ENCODE measurements around the gene STAP2. TPM values are rescaled to one million over a fixed set of nuclear protein-coding genes. Genes with fewer than 3 reads are reported as not detected.
"Not testable (repeated sequence)": the region's sequence is repeated elsewhere in the genome, so short reads cannot be mapped to it uniquely, and the experiment has no call there.

Gene STAP2
- total RNA-seq, 2 experiments from 2014 or later, result 8.1 to 10.7 TPM

GRCh38 chr19:4360641-4361151 is 22.1 kb upstream of the STAP2 start:
- H3K27ac Mint-ChIP-seq, result no peak overlapping the region
- DNase-seq, result no peak
- peaks cover 5% of the 10 kb centered on the region for H3K36me3 Mint-ChIP-seq (ENCODE audit: low read depth)

GRCh38 chr19:4360081-4360569 is 21.5 kb upstream of the STAP2 start:
- Mint-ChIP-seq H3K36me3 (ENCODE audit: low read depth) (peaks cover 5% of the 10 kb centered on the region), H3K4me1 (ENCODE audit: low read depth) (no peaks in the 10 kb centered on the region), H3K9me3 (no peaks in the 10 kb centered on the region), H3K27ac (no peak overlapping the region), H3K4me3 (no peak overlapping the region), H3K27me3 (ENCODE audit: low read depth) (no peaks in the 10 kb centered on the region)
- intact Hi-C loops (cut with micrococcal nuclease), result no loop called here
- CTCF ChIA-PET, result interaction anchor here (0.6 kb wide), 1 partner anchor 12 kb away, joined by 3 read pairs; no protein-coding TSS in a partner anchor
- DNase-seq, result no peak

More at GRCh38 chr19:4360641-4361151, 22.1 kb upstream of the STAP2 start:
- H3K4me3 Mint-ChIP-seq, result no peak overlapping the region
- CTCF ChIA-PET, result interaction anchor here (1.4 kb wide), 1 partner anchor 8 kb away, joined by 4 read pairs; no protein-coding TSS in a partner anchor
- no peaks in the 10 kb centered on the region for H3K4me1 Mint-ChIP-seq (ENCODE audit: low read depth)
- H3K27me3 Mint-ChIP-seq (ENCODE audit: low read depth), result no peaks in the 10 kb centered on the region
- no peaks in the 10 kb centered on the region for H3K9me3 Mint-ChIP-seq
- intact Hi-C loops (cut with micrococcal nuclease), result no loop called here

- no peak overlapping the region for H3K4me3 Mint-ChIP-seq
- DNase-seq, result no peak
- peaks cover 5% of the 10 kb centered on the region for H3K36me3 Mint-ChIP-seq (ENCODE audit: low read depth)
- no peak overlapping the region for H3K27ac Mint-ChIP-seq
- H3K27me3 Mint-ChIP-seq (ENCODE audit: low read depth), result no peaks in the 10 kb centered on the region
- no peaks in the 10 kb centered on the region for H3K9me3 Mint-ChIP-seq
- intact Hi-C loops (cut with micrococcal nuclease), result no loop called here
- no peaks in the 10 kb centered on the region for H3K4me1 Mint-ChIP-seq (ENCODE audit: low read depth)
- CTCF ChIA-PET, result interaction anchor here (0.6 kb wide), 1 partner anchor 11 kb away, joined by 3 read pairs; no protein-coding TSS in a partner anchor
Measured at GRCh38 chr19:4359627-4360000, 21.0 kb upstream of the STAP2 start.

- Mint-ChIP-seq H3K4me1 (ENCODE audit: low read depth) (no peaks in the 10 kb centered on the region), H3K9me3 (no peaks in the 10 kb centered on the region), H3K36me3 (ENCODE audit: low read depth) (peaks cover 5% of the 10 kb centered on the region), H3K4me3 (no peak overlapping the region), H3K27ac (no peak overlapping the region), H3K27me3 (ENCODE audit: low read depth) (no peaks in the 10 kb centered on the region)
- DNase-seq, result no peak
- CTCF ChIA-PET, result no interaction called here
- intact Hi-C loops (cut with micrococcal nuclease), result no loop called here
Measured at GRCh38 chr19:4358709-4359626, 20.3 kb upstream of the STAP2 start.

- Mint-ChIP-seq H3K9me3 (no peaks in the 10 kb centered on the region), H3K27me3 (ENCODE audit: low read depth) (no peaks in the 10 kb centered on the region), H3K27ac (no peak overlapping the region), H3K4me1 (ENCODE audit: low read depth) (no peaks in the 10 kb centered on the region), H3K4me3 (no peak overlapping the region), H3K36me3 (ENCODE audit: low read depth) (peaks cover 3% of the 10 kb centered on the region)
- intact Hi-C loops (cut with micrococcal nuclease), result no loop called here
- DNase-seq, result no peak
- CTCF ChIA-PET, result interaction anchor here (0.6 kb wide), 1 partner anchor 1123 kb away, joined by 4 read pairs; no protein-coding TSS in a partner anchor
Measured at GRCh38 chr19:4357921-4358326, 19.3 kb upstream of the STAP2 start.

GRCh38 chr19:4357095-4357797 is 18.6 kb upstream of the STAP2 start:
- CTCF ChIA-PET, result interaction anchor here (0.6 kb wide), 1 partner anchor 1122 kb away, joined by 4 read pairs; no protein-coding TSS in a partner anchor
- DNase-seq, result no peak
- Mint-ChIP-seq H3K9me3 (no peaks in the 10 kb centered on the region), H3K4me3 (no peak overlapping the region), H3K36me3 (ENCODE audit: low read depth) (peaks cover 3% of the 10 kb centered on the region), H3K27me3 (ENCODE audit: low read depth) (no peaks in the 10 kb centered on the region), H3K4me1 (ENCODE audit: low read depth) (no peaks in the 10 kb centered on the region), H3K27ac (no peak overlapping the region)
- intact Hi-C loops (cut with micrococcal nuclease), result no loop called here

GRCh38 chr19:4354897-4355296 is 16.3 kb upstream of the STAP2 start:
- DNase-seq, result no peak
- H3K4me3 Mint-ChIP-seq, result no peak overlapping the region
- H3K36me3 Mint-ChIP-seq (ENCODE audit: low read depth), result peaks cover 3% of the 10 kb centered on the region
- H3K4me1 Mint-ChIP-seq (ENCODE audit: low read depth), result peaks cover 2% of the 10 kb centered on the region
- no peaks in the 10 kb centered on the region for H3K9me3 Mint-ChIP-seq
- CTCF ChIA-PET, result interaction anchor here (4.6 kb wide), 1 partner anchor 88 kb away, joined by 53 read pairs; no protein-coding TSS in a partner anchor
- intact Hi-C loops (cut with micrococcal nuclease), result no loop called here
- H3K27me3 Mint-ChIP-seq (ENCODE audit: low read depth), result no peaks in the 10 kb centered on the region
- H3K27ac Mint-ChIP-seq, result no peak overlapping the region

GRCh38 chr19:4354282-4354681 is 15.7 kb upstream of the STAP2 start:
- H3K27me3 Mint-ChIP-seq (ENCODE audit: low read depth), result no peaks in the 10 kb centered on the region

GRCh38 chr19:4352701-4353121 is 14.1 kb upstream of the STAP2 start:
- Mint-ChIP-seq H3K27ac (no peak overlapping the region), H3K36me3 (ENCODE audit: low read depth) (peaks cover 1% of the 10 kb centered on the region), H3K4me1 (ENCODE audit: low read depth) (peaks cover 2% of the 10 kb centered on the region), H3K27me3 (ENCODE audit: low read depth) (no peaks in the 10 kb centered on the region), H3K9me3 (no peaks in the 10 kb centered on the region), H3K4me3 (no peak overlapping the region)
- CTCF ChIA-PET, result interaction anchor here (0.6 to 4.6 kb wide), 22 partner anchors 9 to 280 kb away, joined by 3 to 53 read pairs (median 5); partner anchors contain the start of genes CHAF1A, MPND, SH3GL1 and STAP2
- intact Hi-C loops (cut with micrococcal nuclease), result loop anchor here (1.0 kb wide), 1 partner anchor 85 kb away; no protein-coding TSS in a partner anchor
- DNase-seq, result peak; percentile 62

More at GRCh38 chr19:4354282-4354681, 15.7 kb upstream of the STAP2 start:
- peaks cover 3% of the 10 kb centered on the region for H3K36me3 Mint-ChIP-seq (ENCODE audit: low read depth)
- no peak overlapping the region for H3K4me3 Mint-ChIP-seq
- CTCF ChIA-PET, result interaction anchor here (4.6 kb wide), 1 partner anchor 87 kb away, joined by 53 read pairs; no protein-coding TSS in a partner anchor
- peaks cover 2% of the 10 kb centered on the region for H3K4me1 Mint-ChIP-seq (ENCODE audit: low read depth)
- H3K27ac Mint-ChIP-seq, result no peak overlapping the region
- intact Hi-C loops (cut with micrococcal nuclease), result no loop called here
- DNase-seq, result no peak
- no peaks in the 10 kb centered on the region for H3K9me3 Mint-ChIP-seq

- Mint-ChIP-seq H3K27ac (no peak overlapping the region), H3K27me3 (ENCODE audit: low read depth) (no peaks in the 10 kb centered on the region), H3K4me3 (no peak overlapping the region), H3K4me1 (ENCODE audit: low read depth) (peaks cover 2% of the 10 kb centered on the region), H3K36me3 (ENCODE audit: low read depth) (peaks cover 2% of the 10 kb centered on the region), H3K9me3 (no peaks in the 10 kb centered on the region)
- DNase-seq, result no peak
- intact Hi-C loops (cut with micrococcal nuclease), result no loop called here
- CTCF ChIA-PET, result interaction anchor here (1.4 kb wide), 1 partner anchor 31 kb away, joined by 4 read pairs; no protein-coding TSS in a partner anchor
Measured at GRCh38 chr19:4350726-4351125, 12.1 kb upstream of the STAP2 start.

- CTCF ChIA-PET, result interaction anchor here (1.4 kb wide), 1 partner anchor 30 kb away, joined by 4 read pairs; no protein-coding TSS in a partner anchor
- intact Hi-C loops (cut with micrococcal nuclease), result no loop called here
Measured at GRCh38 chr19:4350111-4350510, 11.5 kb upstream of the STAP2 start.

GRCh38 chr19:4349225-4349624 is 10.6 kb upstream of the STAP2 start:
- intact Hi-C loops (cut with micrococcal nuclease); H3K36me3 Mint-ChIP-seq (ENCODE audit: low read depth); H3K4me1 Mint-ChIP-seq (ENCODE audit: low read depth); H3K4me3 Mint-ChIP-seq; DNase-seq; H3K9me3 Mint-ChIP-seq; H3K27ac Mint-ChIP-seq; H3K27me3 Mint-ChIP-seq (ENCODE audit: low read depth): not testable (repeated sequence)
- CTCF ChIA-PET, result interaction anchor here (1.7 kb wide), 1 partner anchor 11 kb away, joined by 5 read pairs; no protein-coding TSS in a partner anchor

More at GRCh38 chr19:4350111-4350510, 11.5 kb upstream of the STAP2 start:
- Mint-ChIP-seq H3K36me3 (ENCODE audit: low read depth) (peaks cover 6% of the 10 kb centered on the region), H3K4me3 (no peak overlapping the region), H3K27me3 (ENCODE audit: low read depth) (no peaks in the 10 kb centered on the region), H3K27ac (peak overlapping the region; percentile 31), H3K9me3 (no peaks in the 10 kb centered on the region), H3K4me1 (ENCODE audit: low read depth) (peaks cover 5% of the 10 kb centered on the region)
- DNase-seq, result no peak
